Nephron progenitor cell (in vitro differentiated cells): Measurements from ENCODE around the gene RTL10.

Experiments
- DNase-seq: peaks from one replicate; pipeline ENCODE4 v3.0.0; 2021
- H3K27ac Mint-ChIP-seq: 2 replicates; pipeline ENCODE4 v1.8.0; 2021; ENCODE audit warnings: mild to moderate bottlenecking, moderate library complexity, mixed read lengths
- H3K27me3 Mint-ChIP-seq: 2 replicates; pipeline ENCODE4 v1.8.0; 2021; ENCODE audit warnings: mild to moderate bottlenecking, low read depth, mixed read lengths; ENCODE audit not compliant: poor library complexity
- H3K36me3 Mint-ChIP-seq: 2 replicates; pipeline ENCODE4 v1.8.0; 2021; ENCODE audit warnings: low read depth, mixed read lengths
- H3K4me1 Mint-ChIP-seq: 2 replicates; pipeline ENCODE4 v1.8.0; 2021; ENCODE audit warnings: mixed read lengths
- H3K4me3 Mint-ChIP-seq: 2 replicates; pipeline ENCODE4 v1.8.0; 2021; ENCODE audit warnings: mild to moderate bottlenecking, moderate library complexity, mixed read lengths
- H3K9me3 Mint-ChIP-seq: 2 replicates; pipeline ENCODE4 v1.8.0; 2021; ENCODE audit warnings: mild to moderate bottlenecking, moderate library complexity, mixed read lengths
- TF ChIP-seq, protein P1 (sequence below): fragments of 200-600 bp; sonication (generic); IDR thresholded peaks from 2 replicates; pipeline ENCODE4 v1.5.0; 2021; ENCODE audit warnings: antibody characterized with exemption

The RTL10 gene

DNA sequence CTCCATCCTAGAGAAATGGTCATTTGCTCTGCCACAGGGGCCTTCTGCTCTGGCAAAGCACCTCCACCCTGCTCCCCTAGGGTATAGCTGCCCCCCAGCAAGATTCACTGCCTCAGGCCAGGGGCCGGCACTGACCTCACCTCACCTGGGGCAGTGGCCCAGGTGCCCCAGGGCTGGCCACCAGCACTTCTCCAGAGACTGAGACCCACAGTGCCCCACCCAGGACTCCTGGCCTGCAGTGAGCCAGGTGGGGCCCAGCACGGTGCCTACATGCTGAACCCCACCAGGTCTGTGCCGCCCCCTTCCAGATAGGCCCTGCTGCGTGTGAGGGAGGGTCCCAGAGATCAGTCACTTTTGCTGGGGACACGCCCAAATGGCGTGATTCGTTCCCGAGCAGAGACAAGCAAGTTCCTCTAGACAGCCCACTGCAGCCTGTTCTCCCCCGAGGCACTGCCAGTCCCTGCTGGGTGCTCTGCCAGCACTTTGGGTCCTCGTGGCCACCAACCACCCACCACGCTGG lies 10.8 kb downstream of the RTL10 start:
- TF ChIP-seq, protein P1, sequence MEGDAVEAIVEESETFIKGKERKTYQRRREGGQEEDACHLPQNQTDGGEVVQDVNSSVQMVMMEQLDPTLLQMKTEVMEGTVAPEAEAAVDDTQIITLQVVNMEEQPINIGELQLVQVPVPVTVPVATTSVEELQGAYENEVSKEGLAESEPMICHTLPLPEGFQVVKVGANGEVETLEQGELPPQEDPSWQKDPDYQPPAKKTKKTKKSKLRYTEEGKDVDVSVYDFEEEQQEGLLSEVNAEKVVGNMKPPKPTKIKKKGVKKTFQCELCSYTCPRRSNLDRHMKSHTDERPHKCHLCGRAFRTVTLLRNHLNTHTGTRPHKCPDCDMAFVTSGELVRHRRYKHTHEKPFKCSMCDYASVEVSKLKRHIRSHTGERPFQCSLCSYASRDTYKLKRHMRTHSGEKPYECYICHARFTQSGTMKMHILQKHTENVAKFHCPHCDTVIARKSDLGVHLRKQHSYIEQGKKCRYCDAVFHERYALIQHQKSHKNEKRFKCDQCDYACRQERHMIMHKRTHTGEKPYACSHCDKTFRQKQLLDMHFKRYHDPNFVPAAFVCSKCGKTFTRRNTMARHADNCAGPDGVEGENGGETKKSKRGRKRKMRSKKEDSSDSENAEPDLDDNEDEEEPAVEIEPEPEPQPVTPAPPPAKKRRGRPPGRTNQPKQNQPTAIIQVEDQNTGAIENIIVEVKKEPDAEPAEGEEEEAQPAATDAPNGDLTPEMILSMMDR = no peak
- peaks cover 23% of the 10 kb centered on the region for H3K4me1 Mint-ChIP-seq
- H3K36me3 Mint-ChIP-seq = peaks cover 10% of the 10 kb centered on the region
- H3K27me3 Mint-ChIP-seq = peaks cover 23% of the 10 kb centered on the region
- H3K27ac Mint-ChIP-seq = no peak overlapping the region
- no peak for DNase-seq
- H3K9me3 Mint-ChIP-seq = no peaks in the 10 kb centered on the region
- no peak overlapping the region for H3K4me3 Mint-ChIP-seq

DNA sequence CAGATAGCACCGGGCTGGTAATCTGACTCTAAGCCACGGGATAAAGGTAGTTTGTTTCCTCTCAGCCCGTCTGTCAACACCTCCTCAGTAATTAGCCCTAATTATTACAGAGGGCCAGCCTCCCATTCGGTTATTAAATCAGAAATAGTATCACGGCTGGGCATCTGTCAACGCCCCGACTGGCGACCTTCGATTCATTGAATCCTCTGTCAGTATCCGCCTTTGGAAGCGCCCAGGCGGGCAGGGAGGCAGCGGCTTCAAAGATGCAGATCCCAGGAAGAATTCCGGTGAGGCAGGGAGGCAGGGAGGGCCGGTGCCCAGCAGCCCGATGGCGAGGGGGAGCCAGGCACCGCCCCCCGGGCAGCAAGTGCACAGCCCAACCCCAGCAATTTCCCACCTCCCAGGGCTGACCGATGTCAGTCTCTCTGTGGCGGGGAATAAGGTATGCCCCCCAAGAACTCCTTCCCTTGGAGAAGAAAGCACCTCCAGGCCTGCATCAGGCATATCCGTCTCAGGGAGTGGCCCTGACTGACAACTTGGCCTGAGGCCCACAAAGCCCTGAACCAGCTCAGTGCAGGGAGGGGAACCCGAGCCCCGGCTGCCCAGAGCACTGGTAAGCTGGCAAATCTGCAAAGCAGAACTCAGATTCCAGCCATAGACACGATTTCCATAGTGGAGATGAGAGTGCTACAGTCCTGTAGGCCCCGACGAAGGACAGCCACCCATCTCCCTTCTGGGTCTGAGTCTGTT lies 11.4 kb downstream of the RTL10 start:
- TF ChIP-seq, protein P1 = no peak
- H3K27ac Mint-ChIP-seq = no peak overlapping the region
- H3K9me3 Mint-ChIP-seq = no peaks in the 10 kb centered on the region
- no peak overlapping the region for H3K4me3 Mint-ChIP-seq
- peaks cover 23% of the 10 kb centered on the region for H3K4me1 Mint-ChIP-seq
- peaks cover 10% of the 10 kb centered on the region for H3K36me3 Mint-ChIP-seq
- DNase-seq = no peak
- peaks cover 22% of the 10 kb centered on the region for H3K27me3 Mint-ChIP-seq

DNA sequence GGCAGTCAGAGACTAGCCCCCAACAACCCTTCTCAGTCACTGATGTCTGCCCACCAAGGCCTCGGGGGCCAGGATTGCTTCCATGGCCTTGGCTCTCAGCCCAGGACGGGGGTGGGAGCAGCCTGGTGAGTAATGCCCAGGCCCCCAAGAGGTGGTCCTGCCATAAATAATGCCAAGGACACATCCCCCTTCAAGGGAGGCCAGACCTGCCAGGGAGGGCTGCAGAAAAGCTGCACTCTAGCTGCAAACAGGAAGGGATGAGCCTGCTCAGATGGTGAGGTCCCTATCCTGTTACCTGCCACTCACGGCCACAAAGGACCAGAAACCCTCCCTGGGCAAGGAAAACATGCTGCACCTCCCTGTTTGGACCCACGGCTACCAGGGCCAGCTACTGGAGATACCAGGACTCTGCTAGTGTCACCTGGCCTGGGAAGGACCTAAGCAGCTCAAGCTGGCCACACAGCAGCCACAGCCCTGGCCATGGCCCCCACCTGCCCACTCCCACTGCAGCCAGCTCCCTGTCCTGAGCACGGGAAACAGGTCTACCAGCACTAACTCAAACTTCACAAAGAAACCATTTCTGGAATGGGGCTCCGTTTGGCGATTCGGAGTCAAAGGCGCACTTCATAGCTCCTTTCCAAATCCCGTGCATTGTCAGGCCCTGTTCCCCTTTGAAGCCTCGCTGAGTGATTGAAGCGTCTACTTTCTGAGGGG lies 12.1 kb downstream of the RTL10 start:
- Mint-ChIP-seq H3K36me3 (peaks cover 4% of the 10 kb centered on the region), H3K27ac (no peak overlapping the region), H3K27me3 (peaks cover 25% of the 10 kb centered on the region), H3K9me3 (no peaks in the 10 kb centered on the region), H3K4me1 (peaks cover 23% of the 10 kb centered on the region), H3K4me3 (no peak overlapping the region)
- TF ChIP-seq, protein P1 = no peak
- no peak for DNase-seq

DNA sequence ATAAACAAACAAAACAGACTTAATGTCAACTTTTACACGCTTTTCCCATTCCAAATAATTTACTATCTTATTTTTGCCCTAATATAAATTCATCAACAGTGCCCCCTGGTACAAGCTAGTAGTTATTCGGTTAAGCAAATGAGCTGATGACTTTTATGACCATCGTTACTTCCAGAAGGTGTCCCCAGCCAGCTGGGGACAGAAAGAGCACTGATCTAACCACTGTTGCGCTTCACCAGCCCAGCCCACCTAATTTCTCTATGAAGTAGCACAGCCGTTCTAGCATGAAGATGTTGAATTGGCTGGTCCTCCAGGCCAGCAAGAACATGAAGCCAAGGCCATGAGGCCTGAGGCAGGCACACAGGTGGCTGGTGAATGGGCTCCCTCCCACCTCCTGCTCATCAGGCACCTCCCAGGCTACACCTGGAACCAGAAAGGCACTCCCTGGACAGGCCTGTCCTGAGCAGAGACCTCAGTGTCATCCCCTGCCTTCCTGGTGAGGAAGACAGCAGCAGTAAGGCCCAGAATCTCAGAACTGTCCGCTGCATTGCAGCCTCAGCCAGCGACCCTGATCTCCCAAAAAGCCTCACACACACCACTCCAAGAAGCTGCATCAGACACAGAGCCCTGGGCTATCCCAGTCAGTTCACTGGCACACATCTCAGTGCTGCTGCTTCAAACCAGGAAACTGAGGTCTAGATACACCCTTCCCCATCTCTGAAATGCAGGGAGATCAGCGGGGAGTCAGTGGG lies 12.9 kb downstream of the RTL10 start:
- no peak overlapping the region for H3K27ac Mint-ChIP-seq
- no peaks in the 10 kb centered on the region for H3K36me3 Mint-ChIP-seq
- peaks cover 23% of the 10 kb centered on the region for H3K4me1 Mint-ChIP-seq
- TF ChIP-seq, protein P1 = no peak
- no peak for DNase-seq
- H3K9me3 Mint-ChIP-seq = no peaks in the 10 kb centered on the region
- H3K27me3 Mint-ChIP-seq = peaks cover 25% of the 10 kb centered on the region
- no peak overlapping the region for H3K4me3 Mint-ChIP-seq

DNA sequence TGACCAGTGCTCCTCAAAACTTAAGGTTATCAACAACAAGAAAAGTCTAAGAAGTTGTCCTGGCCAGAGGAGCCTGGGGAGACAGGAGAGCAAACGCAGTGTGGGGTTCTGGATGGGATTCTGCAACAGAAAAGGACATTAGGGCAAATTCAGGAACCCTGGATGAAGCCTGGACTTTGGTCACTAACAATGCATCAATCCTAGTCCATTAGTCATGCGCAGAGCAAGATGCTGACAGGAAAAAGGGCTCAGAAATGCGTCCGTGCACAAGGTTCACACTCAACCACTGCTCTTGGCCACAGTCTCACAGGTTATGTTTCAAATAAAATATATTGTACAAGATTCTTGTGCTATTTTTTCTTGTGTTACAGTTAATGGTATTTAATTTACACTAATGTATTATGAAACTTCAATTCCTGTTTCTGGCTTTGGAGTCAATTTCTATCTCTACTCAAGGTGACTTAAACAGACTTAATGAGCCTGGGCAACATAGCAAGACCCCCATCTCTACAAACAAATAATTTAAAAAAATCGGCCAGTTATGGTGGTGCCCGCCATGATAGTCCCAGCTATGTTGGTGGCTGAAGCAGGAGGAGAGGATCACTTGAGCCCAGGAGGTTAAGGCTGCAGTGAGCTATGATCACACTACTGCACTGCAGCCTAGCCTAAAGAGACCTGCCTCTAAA lies 13.6 kb downstream of the RTL10 start:
- H3K27ac Mint-ChIP-seq = no peak overlapping the region
- H3K36me3 Mint-ChIP-seq = no peaks in the 10 kb centered on the region
- H3K4me1 Mint-ChIP-seq = peaks cover 23% of the 10 kb centered on the region
- no peak for DNase-seq
- H3K9me3 Mint-ChIP-seq = no peaks in the 10 kb centered on the region
- TF ChIP-seq, protein P1 = no peak
- no peak overlapping the region for H3K4me3 Mint-ChIP-seq
- peaks cover 30% of the 10 kb centered on the region for H3K27me3 Mint-ChIP-seq
